Coronary artery (tissue), 2 donors: ENCODE data around the gene FBLN2.

Experiments used
- DNase-seq: peaks from one replicate; pipeline ENCODE4 v3.0.0-alpha.2; 2017; ENCODE audit warnings: low spot score
- H3K27ac ChIP-seq, 2 donors: fragments of 200-600 bp; sonication (generic); one replicate each; pipeline ENCODE4 v1.5.1; 2016 to 2019
- H3K4me3 ChIP-seq: fragments of 200-600 bp; sonication (generic); 2 replicates; pipeline ENCODE4 v1.5.1; 2016; ENCODE audit warnings: mild to moderate bottlenecking, moderate library complexity
- CTCF ChIP-seq: fragments of 200-600 bp; sonication (generic); IDR thresholded peaks from one replicate; pipeline ENCODE4 v1.5.1; 2019; ENCODE audit warnings: antibody characterized with exemption

FBLN2 gene

GRCh38 chr3:13563321-13563720, 14.4 kb downstream of the FBLN2 start:
- TF ChIP-seq CTCF = no peak
- DNase-seq = no peak
- H3K27ac ChIP-seq = peak overlapping the region in 1 of 2 donors; percentile 2
- no peak overlapping the region for H3K4me3 ChIP-seq

GRCh38 chr3:13563911-13564310, 15.0 kb downstream of the FBLN2 start:
- no peak for DNase-seq
- no peak for TF ChIP-seq CTCF
- no peak overlapping the region for H3K4me3 ChIP-seq
- no peak overlapping the region for H3K27ac ChIP-seq

GRCh38 chr3:13564751-13565560, 16.0 kb downstream of the FBLN2 start:
- no peak for DNase-seq
- TF ChIP-seq CTCF = no peak
- H3K27ac ChIP-seq = no peak overlapping the region

GRCh38 chr3:13565581-13566452, 16.9 kb downstream of the FBLN2 start:
- Histone ChIP-seq H3K4me3 (no peak overlapping the region), H3K27ac (no peak overlapping the region)
- no peak for DNase-seq
- TF ChIP-seq CTCF = no peak

More at GRCh38 chr3:13564751-13565560, 16.0 kb downstream of the FBLN2 start:
- H3K4me3 ChIP-seq = no peak overlapping the region

- no peak for DNase-seq
- no peak overlapping the region for H3K4me3 ChIP-seq
Observed at GRCh38 chr3:13566453-13566748, 17.5 kb downstream of the FBLN2 start.

GRCh38 chr3:13566769-13567310, 17.9 kb downstream of the FBLN2 start:
- Histone ChIP-seq H3K27ac (peak overlapping the region in 1 of 2 donors; percentile 7), H3K4me3 (no peak overlapping the region)
- no peak for TF ChIP-seq CTCF
- DNase-seq = no peak

More at GRCh38 chr3:13566453-13566748, 17.5 kb downstream of the FBLN2 start:
- no peak for TF ChIP-seq CTCF
- no peak overlapping the region for H3K27ac ChIP-seq
